HG02759 (cell line): ENCODE measurements around the gene PTPRK.

Experiments used
- ATAC-seq: cut with Tn5 transposase; IDR thresholded peaks from one replicate; pipeline ENCODE4 v1.9.1; 2021; ENCODE audit warnings: mild to moderate bottlenecking, moderate library complexity; ENCODE audit not compliant: unreplicated experiment

PTPRK gene

DNA sequence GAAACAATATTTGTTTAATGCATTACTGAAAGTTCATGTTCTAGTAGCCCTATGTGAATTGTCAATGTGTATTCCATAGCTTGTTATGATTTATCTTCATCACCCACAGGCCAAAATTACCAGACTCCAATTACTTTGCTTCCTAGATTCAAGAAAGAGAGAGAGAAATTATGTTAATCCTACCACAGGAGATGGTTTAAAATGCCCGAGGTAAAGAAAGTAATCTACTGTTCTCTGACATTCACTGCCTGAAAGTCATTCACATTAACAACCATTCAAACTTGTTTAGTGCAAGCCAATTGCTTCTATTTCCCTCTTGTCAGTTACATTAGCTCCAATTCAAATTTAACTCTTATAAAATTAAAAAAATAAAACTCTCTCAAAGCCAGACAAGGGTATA is 359.1 kb downstream of the PTPRK start:
- no peak for ATAC-seq

DNA sequence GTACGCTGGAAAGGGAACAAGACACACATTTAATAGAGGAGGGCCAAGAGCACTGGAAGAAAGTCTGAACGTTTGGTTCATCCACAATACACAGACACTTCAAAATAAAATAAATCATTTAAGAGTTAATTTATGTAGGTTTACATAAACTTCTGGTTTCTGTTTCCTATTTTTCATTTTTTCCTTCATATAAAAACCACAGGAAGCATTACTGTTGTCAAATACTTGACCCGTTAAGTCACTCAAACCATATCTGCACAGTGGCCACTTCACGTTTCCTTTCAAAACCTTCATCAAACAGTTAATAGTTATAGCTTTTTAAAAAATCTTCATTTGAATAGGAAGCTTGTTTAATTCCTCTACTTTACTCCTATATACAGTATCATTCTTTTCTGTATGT is 361.9 kb downstream of the PTPRK start:
- ATAC-seq: no peak

GRCh38 chr6:128156321-128157111 is 363.9 kb downstream of the PTPRK start:
- ATAC-seq: no peak

- ATAC-seq: no peak
Observed at GRCh38 chr6:128155826-128156225, 364.6 kb downstream of the PTPRK start.

GRCh38 chr6:128152551-128152950 is 367.8 kb downstream of the PTPRK start:
- no peak for ATAC-seq

DNA sequence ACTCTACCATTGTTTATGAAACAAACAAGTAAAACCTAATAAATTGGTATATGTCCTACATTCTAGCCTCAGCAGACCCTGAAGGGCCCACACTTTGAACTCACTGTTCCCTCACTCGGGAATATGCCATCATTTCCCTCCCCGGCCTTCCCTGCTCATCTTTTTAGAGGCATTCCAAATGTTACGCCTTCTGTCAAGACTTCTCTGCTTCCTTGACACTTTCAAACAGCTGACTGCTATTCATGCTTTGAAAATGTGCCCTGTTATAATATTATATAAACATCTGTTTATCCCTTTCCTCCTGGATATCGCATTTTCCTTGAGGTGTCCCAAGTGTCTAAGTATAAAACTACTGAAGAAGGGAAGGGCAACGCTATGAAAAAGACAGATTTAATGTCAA is 370.0 kb downstream of the PTPRK start:
- no peak for ATAC-seq

DNA sequence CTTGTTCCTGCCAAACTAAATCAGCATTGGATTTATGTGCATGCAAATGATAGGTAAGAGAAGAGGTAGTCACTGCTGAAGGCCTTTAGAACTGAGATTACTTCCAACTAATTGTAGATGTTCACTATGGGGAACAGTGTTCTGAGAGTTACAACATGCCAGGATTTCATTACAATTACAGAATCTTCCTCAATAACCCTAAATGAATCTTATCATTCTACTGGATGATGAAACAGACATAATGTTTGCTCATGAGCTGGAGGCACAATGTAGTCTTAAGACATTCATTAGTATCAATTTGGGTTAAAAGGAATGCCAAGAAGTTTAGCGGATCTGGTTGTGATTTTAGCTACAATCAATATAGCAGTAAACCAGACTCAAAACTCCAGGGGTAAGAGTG is 370.6 kb downstream of the PTPRK start:
- no peak for ATAC-seq

DNA sequence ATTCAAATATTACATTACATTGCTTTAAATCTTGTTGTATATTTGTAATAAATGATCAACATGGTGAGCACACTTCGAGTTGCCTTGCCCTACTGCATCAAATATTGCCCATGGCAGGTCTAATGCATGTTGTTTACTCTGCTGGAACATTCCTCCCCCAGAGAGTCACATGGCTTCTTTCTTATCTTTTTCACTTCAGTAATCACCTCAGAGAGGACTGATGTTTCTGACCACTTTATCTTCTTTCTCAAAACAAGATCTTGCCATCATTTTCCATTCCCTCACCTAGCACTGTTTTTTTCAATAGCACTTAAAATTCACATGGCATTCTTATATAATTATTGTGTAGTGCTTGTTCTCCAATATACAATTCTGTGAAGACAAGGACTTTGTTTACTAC is 376.1 kb downstream of the PTPRK start:
- no peak for ATAC-seq

DNA sequence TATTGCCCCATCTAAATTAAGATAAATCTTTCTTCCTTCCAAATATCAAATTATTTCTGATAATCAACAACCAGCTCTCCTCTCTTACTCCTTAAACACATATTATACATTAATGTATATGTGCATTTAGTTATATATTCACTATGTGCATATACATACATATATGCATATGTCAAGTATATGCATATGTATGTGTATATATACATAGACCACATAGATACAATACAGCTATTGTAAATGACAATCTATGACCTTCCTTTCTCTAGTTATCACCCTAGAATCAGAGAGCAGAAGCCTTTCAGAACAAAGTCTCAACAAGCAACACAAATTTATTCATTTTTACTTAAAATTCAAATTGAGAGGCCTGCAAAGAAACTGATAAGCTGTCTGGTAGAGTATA is 378.5 kb downstream of the PTPRK start:
- ATAC-seq: no peak

- ATAC-seq: no peak
Observed at GRCh38 chr6:128139519-128139918, 380.9 kb downstream of the PTPRK start.

- no peak for ATAC-seq
Observed at GRCh38 chr6:128138694-128139093, 381.7 kb downstream of the PTPRK start.

- peak; percentile 54 for ATAC-seq
Observed at GRCh38 chr6:128135325-128135724, 385.1 kb downstream of the PTPRK start.

DNA sequence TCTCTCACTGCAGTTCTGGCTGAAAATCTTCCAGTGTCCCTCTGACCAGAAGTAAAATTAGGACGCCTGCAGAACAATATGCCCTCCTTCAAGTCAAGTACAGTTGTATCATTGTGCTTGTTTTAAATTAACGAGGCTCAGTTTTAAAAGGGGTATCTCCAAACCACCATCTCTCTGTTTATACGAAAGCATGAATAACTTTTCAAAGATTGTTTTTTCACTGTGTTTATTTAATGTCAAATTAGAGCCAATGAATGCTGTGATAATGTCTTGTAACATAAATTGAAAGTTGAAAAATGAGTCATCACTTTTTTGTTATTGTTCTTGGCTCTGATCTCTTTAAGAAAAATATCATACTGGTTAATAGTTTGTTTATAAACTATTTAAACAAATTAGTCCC is 388.8 kb downstream of the PTPRK start:
- no peak for ATAC-seq

- ATAC-seq: no peak
Observed at GRCh38 chr6:128131036-128131435, 389.4 kb downstream of the PTPRK start.

- ATAC-seq: no peak
Observed at GRCh38 chr6:128129679-128130078, 390.7 kb downstream of the PTPRK start.

GRCh38 chr6:128127650-128128049 is 392.7 kb downstream of the PTPRK start:
- ATAC-seq: no peak

GRCh38 chr6:128124713-128125112 is 395.7 kb downstream of the PTPRK start:
- ATAC-seq: no peak

- ATAC-seq: no peak
Observed at GRCh38 chr6:128121610-128122009, 398.8 kb downstream of the PTPRK start.

- no peak for ATAC-seq
Observed at GRCh38 chr6:128121190-128121589, 399.2 kb downstream of the PTPRK start.

DNA sequence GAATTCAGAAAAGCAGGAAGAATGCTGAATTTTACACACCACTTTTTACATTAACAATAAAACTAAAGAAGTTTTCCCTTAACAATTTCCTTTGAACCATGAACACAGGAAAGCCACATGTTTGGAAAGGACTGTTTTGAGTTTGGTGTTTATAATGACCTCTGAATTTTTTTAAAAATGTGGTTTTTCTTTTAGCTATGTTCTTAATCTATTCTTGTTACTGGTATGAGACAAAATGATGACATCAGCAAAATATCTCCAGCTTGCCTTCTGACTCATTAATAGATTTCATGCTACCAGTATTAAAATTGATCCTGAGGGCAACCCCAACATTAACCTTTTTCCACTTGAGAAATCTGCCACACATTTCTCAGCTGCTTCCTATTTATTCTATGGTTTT is 402.0 kb downstream of the PTPRK start:
- ATAC-seq: no peak

- ATAC-seq: no peak
Observed at GRCh38 chr6:128117916-128118315, 402.5 kb downstream of the PTPRK start.

- no peak for ATAC-seq
Observed at GRCh38 chr6:128114164-128114563, 406.2 kb downstream of the PTPRK start.

GRCh38 chr6:128112494-128112893 is 407.9 kb downstream of the PTPRK start:
- peak; percentile 79 for ATAC-seq
